Measurements from ENCODE around the gene SLBP. TPM values are rescaled to one million over a fixed set of nuclear protein-coding genes. Genes with fewer than 3 reads are reported as not detected.

SLBP gene
- total RNA-seq, 2 donors from 2014 or later: 52.1 to 60.7 TPM

DNA sequence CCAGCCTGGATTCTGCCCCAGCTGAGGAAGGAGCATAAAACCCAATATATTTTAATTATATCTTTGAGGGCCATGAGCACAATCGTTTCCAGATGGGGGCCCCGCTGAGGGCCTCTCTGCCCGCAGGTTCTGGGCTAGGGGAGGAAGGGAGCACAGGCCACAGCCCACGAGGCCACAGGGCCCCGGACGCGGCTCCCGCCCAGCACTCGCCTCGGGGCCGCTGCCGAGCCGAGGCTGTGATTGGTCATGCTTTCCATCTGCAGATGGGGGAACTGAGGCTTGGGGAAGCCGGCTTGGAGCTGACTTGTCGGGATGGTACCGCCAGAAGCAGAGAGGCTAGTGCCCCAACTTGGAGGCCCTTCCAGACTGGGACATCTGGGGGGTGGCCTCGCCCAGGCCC, 43.2 kb upstream of the SLBP start:
- Histone ChIP-seq H3K4me3 (ENCODE audit: low read length) (no peak overlapping the region), H3K9ac (ENCODE audit: extremely low read depth, low read length, poor library complexity, severe bottlenecking) (no peak overlapping the region), H3K4me1 (ENCODE audit: control insufficient read depth, insufficient read depth, low read length) (no peaks in the 10 kb centered on the region), H3K9me3 (ENCODE audit: control insufficient read depth, low read length) (no peaks in the 10 kb centered on the region), H3K36me3 (ENCODE audit: control insufficient read depth, insufficient read depth, low read length) (no peaks in the 10 kb centered on the region), H3K27ac (ENCODE audit: low read depth, low read length) (no peak overlapping the region), H3K27me3 (ENCODE audit: control insufficient read depth, insufficient read depth, low read length, poor library complexity, severe bottlenecking) (no peaks in the 10 kb centered on the region)
- whole genome bisulfite sequencing, 2 experiments (ENCODE audit: insufficient coverage in 1 of 2, insufficient read length in 1 of 2): 92 to 96% methylated on average over 10 to 17 of the region's 17 CpGs
- Mint-ChIP-seq H3K4me3 (no peak overlapping the region), H3K27me3 (ENCODE audit: insufficient read depth) (no peaks in the 10 kb centered on the region), H3K9me3 (no peaks in the 10 kb centered on the region), H3K27ac (no peak overlapping the region), H3K4me1 (peaks cover 8% of the 10 kb centered on the region), H3K36me3 (ENCODE audit: low read depth) (no peaks in the 10 kb centered on the region)
- TF ChIP-seq, protein P1, sequence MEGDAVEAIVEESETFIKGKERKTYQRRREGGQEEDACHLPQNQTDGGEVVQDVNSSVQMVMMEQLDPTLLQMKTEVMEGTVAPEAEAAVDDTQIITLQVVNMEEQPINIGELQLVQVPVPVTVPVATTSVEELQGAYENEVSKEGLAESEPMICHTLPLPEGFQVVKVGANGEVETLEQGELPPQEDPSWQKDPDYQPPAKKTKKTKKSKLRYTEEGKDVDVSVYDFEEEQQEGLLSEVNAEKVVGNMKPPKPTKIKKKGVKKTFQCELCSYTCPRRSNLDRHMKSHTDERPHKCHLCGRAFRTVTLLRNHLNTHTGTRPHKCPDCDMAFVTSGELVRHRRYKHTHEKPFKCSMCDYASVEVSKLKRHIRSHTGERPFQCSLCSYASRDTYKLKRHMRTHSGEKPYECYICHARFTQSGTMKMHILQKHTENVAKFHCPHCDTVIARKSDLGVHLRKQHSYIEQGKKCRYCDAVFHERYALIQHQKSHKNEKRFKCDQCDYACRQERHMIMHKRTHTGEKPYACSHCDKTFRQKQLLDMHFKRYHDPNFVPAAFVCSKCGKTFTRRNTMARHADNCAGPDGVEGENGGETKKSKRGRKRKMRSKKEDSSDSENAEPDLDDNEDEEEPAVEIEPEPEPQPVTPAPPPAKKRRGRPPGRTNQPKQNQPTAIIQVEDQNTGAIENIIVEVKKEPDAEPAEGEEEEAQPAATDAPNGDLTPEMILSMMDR (conservative IDR thresholded peaks at IDR 0.05): no peak
- DNase-seq: no peak

DNA sequence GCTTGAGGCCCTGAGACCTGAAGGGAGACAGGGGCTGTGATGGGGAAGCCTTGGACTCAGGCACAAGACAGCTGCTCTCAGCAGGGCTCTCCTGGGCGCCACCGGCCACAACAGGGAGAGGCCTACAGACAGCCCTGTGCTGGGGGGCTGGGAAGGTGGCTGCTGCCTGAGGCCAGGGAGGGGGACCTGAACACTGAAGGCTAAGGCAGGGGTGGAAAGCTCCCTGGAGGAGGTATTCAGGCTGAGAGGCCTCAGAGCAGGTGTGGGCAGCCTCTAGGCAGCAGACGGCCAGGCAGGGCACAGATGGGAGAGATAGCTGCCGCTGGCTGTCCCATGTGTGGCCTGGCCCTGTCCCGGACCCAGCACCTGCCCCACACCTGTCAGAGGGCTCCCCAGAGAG, 42.2 kb upstream of the SLBP start:
- H3K4me1 ChIP-seq (ENCODE audit: control insufficient read depth, insufficient read depth, low read length): no peaks in the 10 kb centered on the region
- H3K9me3 ChIP-seq (ENCODE audit: control insufficient read depth, low read length): no peaks in the 10 kb centered on the region
- no peak overlapping the region for H3K9ac ChIP-seq (ENCODE audit: extremely low read depth, low read length, poor library complexity, severe bottlenecking)
- Mint-ChIP-seq H3K27ac (no peak overlapping the region), H3K27me3 (ENCODE audit: insufficient read depth) (no peaks in the 10 kb centered on the region), H3K36me3 (ENCODE audit: low read depth) (no peaks in the 10 kb centered on the region), H3K4me3 (no peak overlapping the region), H3K9me3 (no peaks in the 10 kb centered on the region), H3K4me1 (peaks cover 5% of the 10 kb centered on the region)
- no peak overlapping the region for H3K4me3 ChIP-seq (ENCODE audit: low read length)
- TF ChIP-seq, protein P1 (conservative IDR thresholded peaks at IDR 0.05): no peak
- no peak for DNase-seq
- 82 to 88% methylated on average over 3 to 5 of the region's 5 CpGs for WGBS, 2 experiments (ENCODE audit: insufficient coverage in 1 of 2, insufficient read length in 1 of 2)
- H3K27me3 ChIP-seq (ENCODE audit: control insufficient read depth, insufficient read depth, low read length, poor library complexity, severe bottlenecking): no peaks in the 10 kb centered on the region
- no peaks in the 10 kb centered on the region for H3K36me3 ChIP-seq (ENCODE audit: control insufficient read depth, insufficient read depth, low read length)
- no peak overlapping the region for H3K27ac ChIP-seq (ENCODE audit: low read depth, low read length)

DNA sequence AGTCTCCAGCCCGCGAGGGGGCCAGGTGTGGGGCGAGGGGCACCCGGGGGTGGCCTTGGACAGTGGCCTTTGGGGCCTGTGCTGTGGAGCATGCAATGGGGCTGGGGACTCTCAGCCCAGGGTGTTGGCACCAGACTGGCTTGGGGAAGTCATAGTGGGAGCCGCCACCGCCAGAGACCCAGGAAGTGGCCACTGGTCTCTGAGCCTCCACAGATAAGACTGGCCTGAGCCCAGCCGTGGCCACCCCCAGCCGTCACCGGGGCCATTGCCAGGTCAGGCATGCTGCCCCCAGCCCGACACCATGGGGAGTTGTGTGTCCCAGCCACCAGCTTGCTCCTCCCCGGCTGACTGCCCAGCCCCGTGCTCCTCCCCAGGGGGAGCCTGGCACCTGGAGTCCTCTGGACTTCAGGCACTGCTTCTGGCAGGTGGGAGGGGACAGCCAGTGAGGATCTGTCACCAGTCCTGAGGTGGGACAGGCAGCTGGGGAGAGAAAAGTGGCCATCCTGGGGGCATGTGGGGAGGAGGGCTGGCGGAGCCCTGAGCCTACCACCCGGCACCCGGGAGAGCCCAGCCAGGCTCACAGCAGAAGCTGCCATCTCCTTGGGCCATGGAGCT, 41.7 kb upstream of the SLBP start:
- no peaks in the 10 kb centered on the region for H3K36me3 ChIP-seq (ENCODE audit: control insufficient read depth, insufficient read depth, low read length)
- H3K27ac ChIP-seq (ENCODE audit: low read depth, low read length): no peak overlapping the region
- no peaks in the 10 kb centered on the region for H3K27me3 ChIP-seq (ENCODE audit: control insufficient read depth, insufficient read depth, low read length, poor library complexity, severe bottlenecking)
- Mint-ChIP-seq H3K9me3 (no peaks in the 10 kb centered on the region), H3K27ac (no peak overlapping the region), H3K4me1 (peaks cover 4% of the 10 kb centered on the region), H3K4me3 (no peak overlapping the region), H3K27me3 (ENCODE audit: insufficient read depth) (no peaks in the 10 kb centered on the region), H3K36me3 (ENCODE audit: low read depth) (no peaks in the 10 kb centered on the region)
- TF ChIP-seq, protein P1 (conservative IDR thresholded peaks at IDR 0.05): no peak
- H3K9me3 ChIP-seq (ENCODE audit: control insufficient read depth, low read length): no peaks in the 10 kb centered on the region
- WGBS, 2 experiments (ENCODE audit: insufficient coverage in 1 of 2, insufficient read length in 1 of 2): 92 to 93% methylated on average over 8 to 15 of the region's 15 CpGs
- no peak overlapping the region for H3K9ac ChIP-seq (ENCODE audit: extremely low read depth, low read length, poor library complexity, severe bottlenecking)
- no peak overlapping the region for H3K4me3 ChIP-seq (ENCODE audit: low read length)
- DNase-seq: no peak
- no peaks in the 10 kb centered on the region for H3K4me1 ChIP-seq (ENCODE audit: control insufficient read depth, insufficient read depth, low read length)
